Activated CD4-positive, CD25-positive, alpha-beta regulatory T cell treated with anti-CD3 and anti-CD28 coated beads, Interleukin-2, amount 50 U/mL, for 24 hours (primary cell): ENCODE measurements around the gene DCTPP1.
"Not testable (repeated sequence)": the region's sequence is repeated elsewhere in the genome, so short reads cannot be mapped to it uniquely, and the experiment has no call there.

Source experiments
- ATAC-seq, 2 donors: fragments of 150-1000 bp; cut with Tn5 transposase; one replicate each; pipeline ENCODE4 v1.10.0; 2021; ENCODE audit warnings: mild to moderate bottlenecking in 1 of 2, moderate library complexity in 1 of 2

DCTPP1 gene

GRCh38 chr16:30413112-30413806 lies 16.6 kb downstream of the DCTPP1 start:
- ATAC-seq: no peak

- ATAC-seq: peak; percentile 48 to 51
Measured at GRCh38 chr16:30409125-30410060, 20.4 kb downstream of the DCTPP1 start.

- ATAC-seq: no peak
Measured at GRCh38 chr16:30407804-30408534, 21.9 kb downstream of the DCTPP1 start.

GRCh38 chr16:30407102-30407803 lies 22.6 kb downstream of the DCTPP1 start, which contains the start of gene ZNF771:
ZNF771 (plus strand) TSS chr16:30407606; CDS start chr16:30408054, 448 bp downstream.
- peak; percentile 85 to 88 for ATAC-seq

GRCh38 chr16:30406795-30407101 lies 23.1 kb downstream of the DCTPP1 start:
- peak; percentile 17 to 21 for ATAC-seq

GRCh38 chr16:30401768-30402425 lies 27.9 kb downstream of the DCTPP1 start:
- no peak for ATAC-seq

DNA sequence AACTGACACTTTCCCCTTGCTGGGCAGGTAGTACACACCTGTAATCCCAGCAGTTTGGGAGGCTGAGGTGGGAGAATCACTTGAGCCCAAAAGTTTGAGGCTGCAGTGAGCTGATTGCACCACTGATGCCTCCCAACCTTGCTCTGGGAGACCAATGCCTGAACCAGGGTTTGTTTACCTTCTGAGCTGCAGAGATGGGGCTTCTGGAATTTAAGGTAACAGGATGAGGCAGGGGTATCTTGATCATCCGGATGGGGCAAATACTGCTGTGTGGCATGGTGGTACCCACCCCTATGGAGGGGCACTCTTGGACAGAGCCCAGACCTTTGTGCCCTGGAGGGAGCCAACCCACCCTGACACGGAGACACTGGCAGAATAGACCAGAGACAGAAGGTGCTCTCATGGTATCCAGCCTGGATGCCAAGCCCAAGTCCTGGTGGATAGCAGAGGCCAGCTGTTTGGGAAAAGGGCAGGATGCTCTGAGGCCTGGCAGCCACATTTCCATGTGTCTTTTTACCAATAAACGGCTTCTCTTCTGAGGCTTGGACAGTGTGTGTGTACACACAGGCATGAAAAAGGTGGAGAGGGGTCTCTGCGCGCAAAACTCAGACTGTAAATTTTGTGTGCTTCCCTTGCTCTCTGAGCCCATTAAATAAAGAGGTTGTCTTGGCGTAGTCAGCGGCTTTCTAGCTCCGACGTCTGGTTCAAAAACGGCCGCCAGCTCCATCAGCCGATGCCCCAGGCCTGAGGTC lies 30.2 kb downstream of the DCTPP1 start:
- no peak for ATAC-seq

- no peak for ATAC-seq
Measured at GRCh38 chr16:30398661-30399434, 31.0 kb downstream of the DCTPP1 start.

DNA sequence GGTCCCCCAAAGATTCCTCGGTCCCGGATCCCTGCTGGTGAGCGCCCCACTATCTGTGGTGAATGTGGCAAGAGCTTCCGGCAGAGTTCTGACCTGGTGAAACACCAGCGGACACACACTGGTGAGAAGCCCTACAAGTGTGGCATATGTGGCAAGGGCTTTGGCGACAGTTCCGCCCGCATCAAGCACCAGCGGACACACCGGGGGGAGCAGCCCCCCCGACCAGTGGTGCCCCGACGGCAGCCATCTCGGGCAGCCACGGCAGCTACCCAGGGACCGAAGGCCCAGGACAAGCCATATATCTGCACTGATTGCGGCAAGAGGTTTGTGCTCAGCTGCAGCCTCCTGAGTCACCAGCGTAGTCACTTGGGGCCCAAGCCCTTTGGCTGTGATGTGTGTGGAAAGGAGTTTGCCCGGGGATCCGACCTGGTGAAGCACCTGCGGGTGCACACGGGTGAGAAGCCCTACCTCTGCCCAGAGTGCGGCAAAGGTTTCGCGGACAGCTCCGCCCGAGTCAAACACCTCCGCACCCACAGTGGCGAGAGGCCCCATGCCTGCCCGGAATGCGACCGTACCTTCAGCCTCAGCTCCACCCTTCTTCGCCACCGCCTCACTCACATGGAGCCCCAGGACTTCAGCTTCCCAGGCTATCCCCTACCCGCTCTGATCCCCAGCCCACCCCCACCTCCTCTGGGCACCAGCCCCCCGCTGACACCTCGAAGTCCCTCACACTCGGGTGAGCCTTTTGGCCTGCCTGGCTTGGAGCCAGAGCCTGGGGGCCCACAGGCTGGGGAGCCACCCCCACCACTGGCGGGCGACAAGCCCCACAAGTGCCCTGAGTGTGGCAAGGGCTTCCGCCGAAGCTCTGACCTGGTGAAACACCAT lies 31.8 kb downstream of the DCTPP1 start:
- no peak for ATAC-seq

GRCh38 chr16:30397056-30397455 lies 32.8 kb downstream of the DCTPP1 start:
- ATAC-seq: no peak

DNA sequence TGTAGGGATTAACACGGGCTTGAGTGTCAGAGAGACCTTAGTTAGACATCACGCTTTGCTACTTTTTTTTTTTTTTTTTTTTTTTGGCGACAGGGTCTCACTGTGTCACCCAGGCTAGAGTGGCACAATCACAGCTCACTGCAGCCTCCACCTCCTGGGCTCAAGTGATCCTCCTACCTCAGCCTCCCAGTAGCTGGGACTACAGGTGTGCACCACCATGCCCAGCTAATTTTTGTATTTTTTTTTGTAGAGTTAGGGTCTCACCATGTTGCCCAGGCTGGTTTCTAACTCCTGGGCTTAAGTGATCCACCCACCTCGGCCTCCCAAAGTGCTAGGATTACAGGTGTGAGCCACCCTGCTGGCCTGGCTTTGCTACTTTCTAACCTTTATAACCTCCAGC lies 33.2 kb downstream of the DCTPP1 start:
- not testable (repeated sequence) for ATAC-seq

- peak in 1 of 2 donors; percentile 8 for ATAC-seq
Measured at GRCh38 chr16:30395992-30396585, 33.7 kb downstream of the DCTPP1 start.

DNA sequence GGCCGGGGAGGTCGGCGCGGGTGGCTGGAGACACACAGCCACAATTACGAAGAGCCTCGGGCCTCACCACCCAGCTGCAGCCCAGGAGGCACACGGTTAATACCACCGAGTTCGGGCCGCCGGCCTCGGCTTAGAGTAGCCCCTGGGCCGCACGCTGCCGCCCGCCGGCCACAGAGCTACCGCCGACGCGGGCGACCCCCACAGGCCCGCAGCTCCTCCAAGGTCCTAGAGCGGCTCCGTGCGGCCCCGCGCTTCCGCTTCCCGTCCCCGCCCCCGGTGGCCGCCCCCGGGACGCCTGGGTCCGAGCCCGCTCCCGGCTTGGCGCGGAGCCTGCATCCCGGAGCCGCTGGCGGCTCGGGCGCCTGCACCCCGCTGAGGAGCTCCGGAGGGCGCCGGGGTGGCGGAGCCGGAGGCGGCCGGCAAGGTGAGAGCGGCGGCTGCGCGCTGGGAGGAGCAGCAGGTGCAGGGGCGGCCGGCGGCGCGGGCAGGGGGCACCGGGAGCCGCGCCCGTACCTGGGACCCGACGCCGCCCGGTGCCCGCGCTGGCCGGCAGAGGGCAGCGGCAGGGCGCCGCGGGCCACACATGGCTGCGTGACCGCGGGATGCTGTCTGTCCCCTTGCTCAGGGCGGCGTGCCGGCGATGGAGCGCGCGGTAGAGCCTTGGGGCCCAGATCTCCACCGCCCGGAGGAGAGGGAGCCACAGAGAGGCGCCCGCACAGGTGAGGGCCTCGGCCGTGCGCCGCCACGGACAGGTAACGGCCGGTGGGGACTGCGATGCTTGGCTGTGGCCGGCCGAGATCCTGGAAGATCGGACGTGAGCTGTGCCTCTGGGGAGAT lies 34.5 kb downstream of the DCTPP1 start, which contains the start of gene ZNF48:
TSS of gene ZNF48 (plus strand) at position 266 of the 837 bp plus-strand sequence. CDS start at position 641, 375 bp downstream.
- ATAC-seq: peak; percentile 80 to 82

- ATAC-seq: no peak
Measured at GRCh38 chr16:30394592-30395154, 35.2 kb downstream of the DCTPP1 start.

GRCh38 chr16:30383521-30383920 lies 46.3 kb downstream of the DCTPP1 start:
- no peak for ATAC-seq

- ATAC-seq: peak; percentile 39 to 50
Measured at GRCh38 chr16:30382111-30382881, 47.5 kb downstream of the DCTPP1 start, which contains the start of gene SEPTIN1. SEPTIN1 (minus strand) TSS chr16:30382561; CDS start chr16:30382542, 19 bp downstream.
